GM12878 (cell line): ENCODE results near the gene FTCDNL1. TPM values are rescaled to one million over a fixed set of nuclear protein-coding genes. Genes with fewer than 3 reads are reported as not detected.

Experiments
- ATAC-seq: fragments of 200-7000 bp; cut with Tn5 transposase; 3 replicates; pipeline ENCODE4 v1.9.1; 2020; ENCODE audit warnings: mild to moderate bottlenecking, moderate library complexity
- BruUV-seq: library from RNA; stranded (reverse); fragments of 400-500 nt; replicated peaks from 2 replicates; lab custom pipeline; 2021; lab: Mats Ljungman, UMichigan
- CTCF ChIA-PET: fragments of 300-600 bp; sonication (Branson Sonifier 250); formaldehyde crosslinking; extraction: SDS; loops from one replicate; lab custom pipeline; 2021; ENCODE audit warnings: inconsistent platforms; lab: Yijun Ruan, JAX
- POLR2A ChIA-PET: fragments of 350-600 bp; formaldehyde crosslinking; extraction: SDS; loops from one replicate; lab custom pipeline; 2021; ENCODE audit warnings: inconsistent platforms; lab: Charles Lee
- RAD21 ChIA-PET: fragments of 300-600 bp; sonication (Branson Sonifier 250); formaldehyde crosslinking; loops from one replicate; lab custom pipeline; 2023; ENCODE audit warnings: antibody characterized with exemption; ENCODE audit not compliant: unreplicated experiment; lab: Charles Lee
- SMC1A ChIA-PET: fragments of 300-600 bp; sonication (Branson Sonifier 250); formaldehyde crosslinking; loops from one replicate; lab custom pipeline; 2023; ENCODE audit not compliant: unreplicated experiment, uncharacterized antibody; lab: Charles Lee
- DNase-seq: peaks from one replicate; pipeline ENCODE4 v3.0.0-alpha.2; 2011; ENCODE audit warnings: low read depth, low spot score
- FAIRE-seq: peaks from 3 replicates; lab custom pipeline; 2011; peaks lifted over from hg19 to GRCh38; lab: Jason Lieb, UNC
- H2AFZ ChIP-seq: 2 replicates; pipeline ENCODE4 v1.6.0; 2011; ENCODE audit warnings: low read depth, low read length, control low read depth; ENCODE audit not compliant: control insufficient read depth
- H3K27ac ChIP-seq: 2 replicates; pipeline ENCODE4 v1.5.1; 2011; ENCODE audit warnings: control low read depth; ENCODE audit not compliant: control insufficient read depth, insufficient read depth
- H3K27me3 ChIP-seq, 2 experiments: replicated peaks in 1 of 2; 2 replicates each; pipeline versions ENCODE4 v1.6.0 to v1.6.1; 2011; ENCODE audit warnings: low read length in 1 of 2; ENCODE audit not compliant: control insufficient read depth in 2 of 2, insufficient read depth in 2 of 2
- H3K36me3 ChIP-seq, 2 experiments: 2 replicates each; pipeline ENCODE4 v1.5.1; 2011; ENCODE audit warnings: low read length in 1 of 2; ENCODE audit not compliant: control insufficient read depth in 2 of 2, insufficient read depth in 2 of 2
- H3K4me1 ChIP-seq: 2 replicates; pipeline ENCODE4 v1.6.1; 2011; ENCODE audit warnings: mild to moderate bottlenecking, low read length, moderate library complexity, mixed read lengths; ENCODE audit not compliant: control insufficient read depth, insufficient read depth
- H3K4me2 ChIP-seq: 2 replicates; pipeline ENCODE4 v1.6.0; 2011; ENCODE audit warnings: control low read depth; ENCODE audit not compliant: control insufficient read depth, insufficient read depth
- H3K4me3 ChIP-seq: fragments of 200-600 bp; sonication (generic); 2 replicates; pipeline ENCODE4 v1.5.1; 2016
- H3K79me2 ChIP-seq: 2 replicates; pipeline ENCODE4 v1.6.0; 2011; ENCODE audit warnings: low read length; ENCODE audit not compliant: control insufficient read depth, insufficient read depth
- H3K9ac ChIP-seq: 2 replicates; pipeline ENCODE4 v1.8.0; 2011; ENCODE audit warnings: low read length, control low read depth, mixed read lengths; ENCODE audit not compliant: control insufficient read depth, insufficient read depth
- H3K9me3 ChIP-seq: replicated peaks from 3 replicates; pipeline ENCODE4 v1.5.1; 2011; ENCODE audit warnings: mild to moderate bottlenecking, low read length; ENCODE audit not compliant: control insufficient read depth, insufficient read depth
- H4K20me1 ChIP-seq: 2 replicates; pipeline ENCODE4 v1.6.0; 2011; ENCODE audit not compliant: control insufficient read depth, insufficient read depth
- ATF3 ChIP-seq: IDR thresholded peaks from 2 replicates; pipeline ENCODE4 v1.6.1; 2011; ENCODE audit warnings: low read depth, mild to moderate bottlenecking, low read length, moderate library complexity, borderline replicate concordance; ENCODE audit errors: extremely low read depth
- BCL11A ChIP-seq: IDR thresholded peaks from 2 replicates; pipeline ENCODE4 v1.6.1; 2011; ENCODE audit warnings: low read depth, low read length
- BRCA1 ChIP-seq: IDR thresholded peaks from 2 replicates; pipeline ENCODE4 v1.6.1; 2011; ENCODE audit warnings: low read depth, low read length, improper control_type of control experiment
- CHD2 ChIP-seq: IDR thresholded peaks from 2 replicates; pipeline ENCODE4 v1.6.1; 2011; ENCODE audit warnings: low read depth, low read length, improper control_type of control experiment, borderline replicate concordance
- CREM ChIP-seq: IDR thresholded peaks from 2 replicates; pipeline ENCODE4 v1.6.1; 2014; ENCODE audit warnings: antibody characterized with exemption, low read depth
- EED ChIP-seq: sonication (generic); IDR thresholded peaks from 2 replicates; pipeline ENCODE4 v1.6.1; 2016; ENCODE audit warnings: antibody characterized with exemption, low read depth
- HCFC1 ChIP-seq: fragments of 150-350 bp; IDR thresholded peaks from 2 replicates; pipeline ENCODE4 v1.6.1; 2014; ENCODE audit warnings: low read length
- HSF1 ChIP-seq: fragments of 150-350 bp; IDR thresholded peaks from 2 replicates; pipeline ENCODE4 v1.6.1; 2014; ENCODE audit warnings: mild to moderate bottlenecking, low read depth, low read length
- MEF2A ChIP-seq: IDR thresholded peaks from 2 replicates; pipeline ENCODE4 v1.6.1; 2011; ENCODE audit warnings: low read depth, mild to moderate bottlenecking, low read length, moderate library complexity; ENCODE audit not compliant: insufficient read depth
- NFXL1 ChIP-seq: fragments of 450-650 bp; IDR thresholded peaks from 2 replicates; pipeline ENCODE4 v1.6.1; 2017; ENCODE audit warnings: antibody characterized with exemption, mild to moderate bottlenecking, borderline replicate concordance
- NR2C1 ChIP-seq: fragments of 450-650 bp; IDR thresholded peaks from 2 replicates; pipeline ENCODE4 v1.6.1; 2017; ENCODE audit warnings: antibody characterized with exemption, mild to moderate bottlenecking, moderate library complexity
- SMC3 ChIP-seq: IDR thresholded peaks from 2 replicates; pipeline ENCODE4 v1.6.1; 2011; ENCODE audit warnings: low read length, improper control_type of control experiment, borderline replicate concordance
- STAT1 ChIP-seq: fragments of 450-650 bp; conservative IDR thresholded peaks from 2 replicates; pipeline ENCODE4 v1.6.1; 2014; ENCODE audit warnings: antibody characterized with exemption, mild to moderate bottlenecking
- YY1 ChIP-seq: IDR thresholded peaks from 2 replicates; pipeline ENCODE4 v1.6.1; 2011; ENCODE audit warnings: low read depth, mild to moderate bottlenecking, low read length
- ZNF384 ChIP-seq: IDR thresholded peaks from 2 replicates; pipeline ENCODE4 v1.6.1; 2012; ENCODE audit warnings: low read depth, mild to moderate bottlenecking, low read length, improper control_type of control experiment, borderline replicate concordance
- WGBS: methylation state at CpG from one replicate; pipeline ENCODE4 v1.1.6; 2016; ENCODE audit warnings: low lambda C conversion rate; ENCODE audit not compliant: insufficient replicate concordance, insufficient coverage; ENCODE audit errors: missing lambda C conversion rate; 5-methylcytosine and 5-hydroxymethylcytosine counted together
- in situ Hi-C: fragments of 300-500 bp; cut with MboI; formaldehyde crosslinking; loops from 9 replicates; pipeline ENCODE4 v1.14.3; 2018; ENCODE audit warnings: mixed read lengths
- intact Hi-C: fragments of 100-400 bp; cut with micrococcal nuclease; formaldehyde crosslinking; loops from one replicate; pipeline ENCODE4 v1.14.2; 2022; ENCODE audit not compliant: unreplicated experiment
- polyA plus RNA-seq, 11 experiments: library from polyadenylated mRNA; depleted of rRNA in 4 of 11; unstranded in 6 of 11; stranded (reverse) in 5 of 11; fragments of >200 nt; fragmentation: Nextera tagmentation in 4 of 11; fragmentation: Illumina TruSeq in 1 of 11; extraction: Ambion mirVana in 4 of 11; extraction: Trizol in 1 of 11; gene quantifications; 1 replicate in 1 of 11; 2 replicates in 10 of 11; pipeline versions ENCODE4 v1.2.1 to v1.2.3, GENCODE V29; 2011 to 2016; ENCODE audit warnings: inconsistent platforms in 2 of 11, missing spikeins in 2 of 11, low read depth in 1 of 11
- total RNA-seq, 4 experiments: library from RNA; depleted of rRNA in 3 of 4; stranded (reverse); fragments of >200 nt in 3 of 4; fragmentation: Illumina TruSeq in 1 of 4; extraction: Trizol in 1 of 4; gene quantifications; 2 replicates each; pipeline versions ENCODE4 v1.2.1 to v1.2.3, GENCODE V29; 2013 to 2021
- TF ChIP-seq, protein P1 (sequence below): fragments of 450-650 bp; formaldehyde crosslinking; IDR thresholded peaks from 2 replicates; pipeline ENCODE4 v1.4.0; 2020; ENCODE audit warnings: mild to moderate bottlenecking, moderate library complexity

The FTCDNL1 gene
- total and polyA plus RNA-seq, 10 of the 15 experiments (the other 5 are each of a cell fraction or from before 2014, with no cell fraction given) = 0.15 to 3.9 (median 2.0) TPM

DNA sequence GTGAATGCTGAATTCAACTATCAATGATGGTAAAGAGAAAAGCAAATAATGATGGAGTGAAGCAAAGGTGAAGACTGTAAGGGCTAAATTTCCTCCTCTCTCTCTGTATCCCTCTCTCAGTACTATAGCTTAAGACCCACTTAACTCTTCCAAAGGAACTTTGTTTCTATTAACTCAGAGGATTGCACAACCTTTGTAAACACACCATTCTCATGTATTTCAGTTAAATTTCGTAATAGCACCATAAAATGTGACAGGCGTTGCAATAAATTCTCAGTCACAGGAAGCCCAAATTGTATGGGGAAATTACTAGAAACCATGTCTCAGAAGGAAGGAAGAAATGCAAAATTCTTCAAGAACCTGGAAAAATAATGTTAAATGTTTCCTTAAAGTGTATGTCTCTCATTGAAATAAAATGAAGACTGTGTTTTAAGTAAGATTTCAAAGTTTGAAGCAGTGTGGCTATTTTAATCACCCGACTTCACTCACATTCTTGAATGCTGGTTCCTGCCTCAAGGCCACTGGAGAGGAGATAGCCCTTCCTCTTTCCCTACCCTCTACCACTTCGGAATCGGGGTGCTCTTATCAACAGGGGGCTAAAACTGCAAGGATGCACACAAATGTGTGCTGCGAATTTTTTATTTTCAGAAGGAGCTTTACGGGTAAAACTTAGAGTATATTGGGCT lies 112.1 kb downstream of the FTCDNL1 start:
- intact Hi-C loops (loop anchor here (1.0 to 5.0 kb wide), 2 partner anchors 252 to 1430 kb away; no protein-coding TSS in a partner anchor), in situ Hi-C loops (no loop called here)
- Histone ChIP-seq H3K9me3 (no peaks in the 10 kb centered on the region), H3K36me3 (no peaks in the 10 kb centered on the region), H3K4me1 (no peaks in the 10 kb centered on the region), H3K4me3 (no peak overlapping the region), H3K79me2 (no peaks in the 10 kb centered on the region), H2AFZ (no peak overlapping the region), H4K20me1 (no peaks in the 10 kb centered on the region), H3K4me2 (no peak overlapping the region), H3K27ac (no peak overlapping the region), H3K9ac (no peak overlapping the region), H3K27me3 (peaks cover 0 to 2% of the 10 kb centered on the region in 2 experiments; a peak in 1 of 4 replicates)
- no peak for ATAC-seq
- no peak for TF ChIP-seq CREM
- TF ChIP-seq MEF2A = no peak
- TF ChIP-seq EED = no peak
- TF ChIP-seq HSF1 = no peak
- no peak for TF ChIP-seq ZNF384
- no peak for TF ChIP-seq BRCA1
- no peak for TF ChIP-seq YY1
- no peak for TF ChIP-seq SMC3
- TF ChIP-seq, protein P1, sequence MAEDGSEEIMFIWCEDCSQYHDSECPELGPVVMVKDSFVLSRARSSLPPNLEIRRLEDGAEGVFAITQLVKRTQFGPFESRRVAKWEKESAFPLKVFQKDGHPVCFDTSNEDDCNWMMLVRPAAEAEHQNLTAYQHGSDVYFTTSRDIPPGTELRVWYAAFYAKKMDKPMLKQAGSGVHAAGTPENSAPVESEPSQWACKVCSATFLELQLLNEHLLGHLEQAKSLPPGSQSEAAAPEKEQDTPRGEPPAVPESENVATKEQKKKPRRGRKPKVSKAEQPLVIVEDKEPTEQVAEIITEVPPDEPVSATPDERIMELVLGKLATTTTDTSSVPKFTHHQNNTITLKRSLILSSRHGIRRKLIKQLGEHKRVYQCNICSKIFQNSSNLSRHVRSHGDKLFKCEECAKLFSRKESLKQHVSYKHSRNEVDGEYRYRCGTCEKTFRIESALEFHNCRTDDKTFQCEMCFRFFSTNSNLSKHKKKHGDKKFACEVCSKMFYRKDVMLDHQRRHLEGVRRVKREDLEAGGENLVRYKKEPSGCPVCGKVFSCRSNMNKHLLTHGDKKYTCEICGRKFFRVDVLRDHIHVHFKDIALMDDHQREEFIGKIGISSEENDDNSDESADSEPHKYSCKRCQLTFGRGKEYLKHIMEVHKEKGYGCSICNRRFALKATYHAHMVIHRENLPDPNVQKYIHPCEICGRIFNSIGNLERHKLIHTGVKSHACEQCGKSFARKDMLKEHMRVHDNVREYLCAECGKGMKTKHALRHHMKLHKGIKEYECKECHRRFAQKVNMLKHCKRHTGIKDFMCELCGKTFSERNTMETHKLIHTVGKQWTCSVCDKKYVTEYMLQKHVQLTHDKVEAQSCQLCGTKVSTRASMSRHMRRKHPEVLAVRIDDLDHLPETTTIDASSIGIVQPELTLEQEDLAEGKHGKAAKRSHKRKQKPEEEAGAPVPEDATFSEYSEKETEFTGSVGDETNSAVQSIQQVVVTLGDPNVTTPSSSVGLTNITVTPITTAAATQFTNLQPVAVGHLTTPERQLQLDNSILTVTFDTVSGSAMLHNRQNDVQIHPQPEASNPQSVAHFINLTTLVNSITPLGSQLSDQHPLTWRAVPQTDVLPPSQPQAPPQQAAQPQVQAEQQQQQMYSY (CRISPR knock-in tag) = no peak
- no peak for TF ChIP-seq STAT1
- no peak for TF ChIP-seq NFXL1
- TF ChIP-seq BCL11A = no peak
- TF ChIP-seq ATF3 = no peak
- no peak for TF ChIP-seq NR2C1
- no peak for TF ChIP-seq CHD2
- TF ChIP-seq HCFC1 = no peak
- SMC1A ChIA-PET = interaction anchor here (1.0 to 2.5 kb wide), 5 partner anchors 17 to 1425 kb away, joined by 3 to 16 read pairs (median 4); no protein-coding TSS in a partner anchor
- POLR2A ChIA-PET = no interaction called here
- RAD21 ChIA-PET = interaction anchor here (2.3 to 2.4 kb wide), 2 partner anchors 1424 to 1429 kb away, joined by 6 to 12 read pairs; no protein-coding TSS in a partner anchor
- 7% methylated on average over 7 of the region's 7 CpGs for WGBS
- CTCF ChIA-PET = interaction anchor here (0.7 to 3.8 kb wide), 17 partner anchors 10 to 1429 kb away, joined by 3 to 42 read pairs (median 7); no protein-coding TSS in a partner anchor
- no peak for DNase-seq
- BruUV-seq = no TSS peak
- no peak for FAIRE-seq
